HEK293 (cell line): ENCODE measurements around the gene PDGFB.

ENCODE experiments used
- CTCF ChIA-PET: fragments of 350-600 bp; formaldehyde crosslinking; extraction: SDS; loops from one replicate; lab custom pipeline; 2021; ENCODE audit warnings: antibody characterized with exemption; lab: Yijun Ruan, JAX
- POLR2A ChIA-PET: fragments of 300-600 bp; formaldehyde crosslinking; extraction: SDS; loops from one replicate; lab custom pipeline; 2020; ENCODE audit warnings: antibody characterized with exemption, inconsistent platforms; lab: Yijun Ruan, JAX
- H3K27ac ChIP-seq: fragments of 200-500 bp; sonication (Bioruptor generic); 2 replicates; pipeline ENCODE4 v1.5.1; 2014; ENCODE audit warnings: low read depth, low read length, control low read depth, inconsistent platforms; ENCODE audit errors: extremely low read depth
- H3K36me3 ChIP-seq, 2 experiments: fragments of 200-500 bp in 1 of 2; sonication (Bioruptor generic) in 1 of 2; 1 replicate in 1 of 2; 2 replicates in 1 of 2; pipeline ENCODE4 v1.5.1; 2014 to 2017; ENCODE audit warnings: inconsistent platforms in 2 of 2, low read length in 2 of 2; ENCODE audit not compliant: control insufficient read depth in 2 of 2, insufficient read depth in 1 of 2
- H3K4me1 ChIP-seq: fragments of 200-500 bp; sonication (Bioruptor generic); 2 replicates; pipeline ENCODE4 v1.5.1; 2014; ENCODE audit warnings: mild to moderate bottlenecking, low read length, inconsistent platforms; ENCODE audit not compliant: control insufficient read depth, insufficient read depth
- H3K4me3 ChIP-seq: 2 replicates; pipeline ENCODE4 v1.5.1; 2011; ENCODE audit warnings: low read depth, mild to moderate bottlenecking, control low read depth, low read length, moderate library complexity
- H3K9me3 ChIP-seq: fragments of 200-500 bp; sonication (Bioruptor generic); 2 replicates; pipeline ENCODE4 v1.5.1; 2014; ENCODE audit warnings: low read depth, low read length, inconsistent platforms; ENCODE audit not compliant: control insufficient read depth, insufficient read depth
- EGR2 ChIP-seq: fragments of 450-650 bp; formaldehyde crosslinking; IDR thresholded peaks from 2 replicates; pipeline ENCODE4 v1.5.1; 2016; ENCODE audit warnings: low read depth, missing biosample characterization, missing genetic modification characterization
- KLF10 ChIP-seq: fragments of 450-650 bp; IDR thresholded peaks from 2 replicates; pipeline ENCODE4 v1.5.1; 2018; ENCODE audit warnings: missing biosample characterization, mild to moderate bottlenecking, missing genetic modification characterization
- KLF9 ChIP-seq: fragments of 450-650 bp; formaldehyde crosslinking; IDR thresholded peaks from 2 replicates; pipeline ENCODE4 v1.5.1; 2016; ENCODE audit warnings: missing biosample characterization, missing genetic modification characterization, low read depth
- ZBTB48 ChIP-seq: fragments of 450-650 bp; formaldehyde crosslinking; IDR thresholded peaks from 2 replicates; pipeline ENCODE4 v1.5.1; 2016; ENCODE audit warnings: missing biosample characterization, missing genetic modification characterization
- ZEB2 ChIP-seq: fragments of 450-650 bp; formaldehyde crosslinking; IDR thresholded peaks from 2 replicates; pipeline ENCODE4 v1.5.1; 2016; ENCODE audit warnings: missing biosample characterization, missing genetic modification characterization
- ZNF10 ChIP-seq: fragments of 450-650 bp; formaldehyde crosslinking; IDR thresholded peaks from 2 replicates; pipeline ENCODE4 v1.5.1; 2017; ENCODE audit warnings: missing biosample characterization, missing genetic modification characterization
- ZNF184 ChIP-seq: fragments of 450-650 bp; IDR thresholded peaks from 2 replicates; pipeline ENCODE4 v1.5.1; 2018; ENCODE audit warnings: missing biosample characterization, mild to moderate bottlenecking, missing genetic modification characterization
- ZNF19 ChIP-seq: fragments of 450-650 bp; formaldehyde crosslinking; IDR thresholded peaks from 2 replicates; pipeline ENCODE4; 2016; ENCODE audit warnings: missing biosample characterization, missing genetic modification characterization, low read depth
- ZNF664 ChIP-seq: fragments of 450-650 bp; formaldehyde crosslinking; IDR thresholded peaks from 2 replicates; pipeline ENCODE4 v1.5.1; 2016; ENCODE audit warnings: missing biosample characterization, missing genetic modification characterization
- ZNF747 ChIP-seq: fragments of 450-650 bp; formaldehyde crosslinking; IDR thresholded peaks from 2 replicates; pipeline ENCODE4 v1.5.1; 2016; ENCODE audit warnings: missing biosample characterization, missing genetic modification characterization
- ZNF768 ChIP-seq: fragments of 450-650 bp; formaldehyde crosslinking; IDR thresholded peaks from 2 replicates; pipeline ENCODE4 v1.5.1; 2018; ENCODE audit warnings: missing biosample characterization, mild to moderate bottlenecking, missing genetic modification characterization
- ZNF776 ChIP-seq: fragments of 450-650 bp; formaldehyde crosslinking; IDR thresholded peaks from 2 replicates; pipeline ENCODE4 v1.5.0; 2017; ENCODE audit warnings: missing biosample characterization, missing genetic modification characterization, borderline replicate concordance
- ZNF830 ChIP-seq: fragments of 450-650 bp; IDR thresholded peaks from 2 replicates; pipeline ENCODE4 v1.5.0; 2018; ENCODE audit warnings: missing biosample characterization, missing genetic modification characterization, low read depth, mild to moderate bottlenecking, moderate library complexity
- ZSCAN16 ChIP-seq: fragments of 450-650 bp; formaldehyde crosslinking; IDR thresholded peaks from 2 replicates; pipeline ENCODE4 v1.5.1; 2016; ENCODE audit warnings: missing biosample characterization, missing genetic modification characterization
- TF ChIP-seq, protein P1 (sequence below): fragments of 450-650 bp; formaldehyde crosslinking; optimal IDR thresholded peaks from 2 replicates; pipeline ENCODE3; 2016; ENCODE audit warnings: missing biosample characterization, mild to moderate bottlenecking, missing genetic modification characterization
- TF ChIP-seq, protein P2 (sequence below): fragments of 450-650 bp; formaldehyde crosslinking; IDR thresholded peaks from 2 replicates; pipeline ENCODE4 v1.5.1; 2016; ENCODE audit warnings: missing biosample characterization, missing genetic modification characterization, borderline replicate concordance
- TF ChIP-seq, protein P3 (sequence below): fragments of 450-650 bp; formaldehyde crosslinking; IDR thresholded peaks from 2 replicates; pipeline ENCODE4 v1.5.1; 2016; ENCODE audit warnings: missing biosample characterization, missing genetic modification characterization, low read depth
- TF ChIP-seq, protein P4 (sequence below): fragments of 450-650 bp; formaldehyde crosslinking; IDR thresholded peaks from 2 replicates; pipeline ENCODE4 v1.5.1; 2016; ENCODE audit warnings: missing biosample characterization, missing genetic modification characterization
- TF ChIP-seq, protein P5 (sequence below): fragments of 450-650 bp; formaldehyde crosslinking; IDR thresholded peaks from 2 replicates; pipeline ENCODE4 v1.5.0; 2017; ENCODE audit warnings: missing biosample characterization, missing genetic modification characterization, borderline replicate concordance
- TF ChIP-seq, protein P6 (sequence below): fragments of 450-650 bp; formaldehyde crosslinking; IDR thresholded peaks from 2 replicates; pipeline ENCODE4 v1.5.1; 2016; ENCODE audit warnings: missing biosample characterization, missing genetic modification characterization

Gene PDGFB

DNA sequence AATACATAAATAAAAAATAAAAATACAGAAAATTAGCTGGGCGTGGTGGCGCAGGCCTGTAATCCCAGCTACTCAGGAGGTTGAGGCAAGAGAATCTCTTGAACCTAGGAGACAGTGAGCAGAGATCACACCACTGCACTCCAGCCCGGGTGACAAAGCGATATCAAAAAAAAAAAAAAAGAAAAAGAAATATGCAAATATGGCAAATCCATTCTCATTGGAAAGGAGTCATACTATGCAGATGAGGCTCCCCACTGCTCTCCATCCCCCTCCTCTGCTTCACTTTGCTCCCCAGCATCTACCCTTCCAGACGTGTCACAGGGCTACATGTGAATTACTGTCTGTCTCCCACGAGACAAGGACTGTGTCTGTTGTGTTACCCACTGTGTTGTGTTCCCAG is 36.3 kb upstream of the PDGFB start:
- POLR2A ChIA-PET: no interaction called here
- Histone ChIP-seq H3K36me3 (no peaks in the 10 kb centered on the region), H3K4me3 (no peak overlapping the region), H3K27ac (no peak overlapping the region), H3K9me3 (no peaks in the 10 kb centered on the region), H3K4me1 (no peaks in the 10 kb centered on the region; the same call in 1 of the 2 replicates)
- CTCF ChIA-PET: interaction anchor here (0.7 to 1.4 kb wide), 3 partner anchors 10 to 511 kb away, joined by 3 read pairs; no protein-coding TSS in a partner anchor
- TF ChIP-seq ZEB2 (tag by site-specific recombination) (no peak), ZSCAN16 (tag by site-specific recombination) (no peak), ZNF768 (tag by site-specific recombination) (no peak)

DNA sequence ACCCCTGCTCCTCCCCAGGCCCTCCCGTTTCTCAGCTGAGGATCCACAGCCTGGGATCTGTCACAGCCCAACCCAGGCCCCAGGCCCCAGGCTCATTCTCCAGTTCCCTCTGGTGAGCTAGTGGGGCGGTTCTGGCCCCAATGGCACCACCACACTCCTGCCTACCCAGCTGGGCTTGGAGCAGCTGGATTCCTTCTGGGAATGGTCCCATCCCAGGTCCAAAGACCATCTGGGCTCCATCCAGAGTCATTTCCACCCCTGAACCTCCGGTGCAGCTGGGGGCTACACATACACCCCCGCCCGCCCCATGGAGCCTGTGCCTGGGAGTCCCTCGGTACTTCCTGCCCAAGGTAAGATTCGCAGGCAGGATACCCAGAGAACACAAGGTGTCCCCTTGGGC is 35.5 kb upstream of the PDGFB start:
- H3K4me1 ChIP-seq: no peaks in the 10 kb centered on the region; the same call in 1 of the 2 replicates
- no peak overlapping the region for H3K27ac ChIP-seq
- H3K4me3 ChIP-seq: no peak overlapping the region
- POLR2A ChIA-PET: interaction anchor here (0.8 to 1.0 kb wide), 2 partner anchors 27 to 40 kb away, joined by 4 read pairs; no protein-coding TSS in a partner anchor
- no peak for TF ChIP-seq KLF10
- TF ChIP-seq, protein P1, sequence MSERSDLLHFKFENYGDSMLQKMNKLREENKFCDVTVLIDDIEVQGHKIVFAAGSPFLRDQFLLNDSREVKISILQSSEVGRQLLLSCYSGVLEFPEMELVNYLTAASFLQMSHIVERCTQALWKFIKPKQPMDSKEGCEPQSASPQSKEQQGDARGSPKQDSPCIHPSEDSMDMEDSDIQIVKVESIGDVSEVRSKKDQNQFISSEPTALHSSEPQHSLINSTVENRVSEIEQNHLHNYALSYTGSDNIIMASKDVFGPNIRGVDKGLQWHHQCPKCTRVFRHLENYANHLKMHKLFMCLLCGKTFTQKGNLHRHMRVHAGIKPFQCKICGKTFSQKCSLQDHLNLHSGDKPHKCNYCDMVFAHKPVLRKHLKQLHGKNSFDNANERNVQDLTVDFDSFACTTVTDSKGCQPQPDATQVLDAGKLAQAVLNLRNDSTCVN (tag by site-specific recombination): no peak
- no peak for TF ChIP-seq ZNF184
- TF ChIP-seq ZNF664 (tag by site-specific recombination): no peak
- TF ChIP-seq KLF9 (tag by site-specific recombination): no peak
- TF ChIP-seq, protein P2, sequence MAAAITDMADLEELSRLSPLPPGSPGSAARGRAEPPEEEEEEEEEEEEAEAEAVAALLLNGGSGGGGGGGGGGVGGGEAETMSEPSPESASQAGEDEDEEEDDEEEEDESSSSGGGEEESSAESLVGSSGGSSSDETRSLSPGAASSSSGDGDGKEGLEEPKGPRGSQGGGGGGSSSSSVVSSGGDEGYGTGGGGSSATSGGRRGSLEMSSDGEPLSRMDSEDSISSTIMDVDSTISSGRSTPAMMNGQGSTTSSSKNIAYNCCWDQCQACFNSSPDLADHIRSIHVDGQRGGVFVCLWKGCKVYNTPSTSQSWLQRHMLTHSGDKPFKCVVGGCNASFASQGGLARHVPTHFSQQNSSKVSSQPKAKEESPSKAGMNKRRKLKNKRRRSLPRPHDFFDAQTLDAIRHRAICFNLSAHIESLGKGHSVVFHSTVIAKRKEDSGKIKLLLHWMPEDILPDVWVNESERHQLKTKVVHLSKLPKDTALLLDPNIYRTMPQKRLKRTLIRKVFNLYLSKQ (tag by site-specific recombination): no peak
- TF ChIP-seq, protein P3, sequence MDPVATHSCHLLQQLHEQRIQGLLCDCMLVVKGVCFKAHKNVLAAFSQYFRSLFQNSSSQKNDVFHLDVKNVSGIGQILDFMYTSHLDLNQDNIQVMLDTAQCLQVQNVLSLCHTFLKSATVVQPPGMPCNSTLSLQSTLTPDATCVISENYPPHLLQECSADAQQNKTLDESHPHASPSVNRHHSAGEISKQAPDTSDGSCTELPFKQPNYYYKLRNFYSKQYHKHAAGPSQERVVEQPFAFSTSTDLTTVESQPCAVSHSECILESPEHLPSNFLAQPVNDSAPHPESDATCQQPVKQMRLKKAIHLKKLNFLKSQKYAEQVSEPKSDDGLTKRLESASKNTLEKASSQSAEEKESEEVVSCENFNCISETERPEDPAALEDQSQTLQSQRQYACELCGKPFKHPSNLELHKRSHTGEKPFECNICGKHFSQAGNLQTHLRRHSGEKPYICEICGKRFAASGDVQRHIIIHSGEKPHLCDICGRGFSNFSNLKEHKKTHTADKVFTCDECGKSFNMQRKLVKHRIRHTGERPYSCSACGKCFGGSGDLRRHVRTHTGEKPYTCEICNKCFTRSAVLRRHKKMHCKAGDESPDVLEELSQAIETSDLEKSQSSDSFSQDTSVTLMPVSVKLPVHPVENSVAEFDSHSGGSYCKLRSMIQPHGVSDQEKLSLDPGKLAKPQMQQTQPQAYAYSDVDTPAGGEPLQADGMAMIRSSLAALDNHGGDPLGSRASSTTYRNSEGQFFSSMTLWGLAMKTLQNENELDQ: no peak
- no peak for TF ChIP-seq ZNF830 (tag by site-specific recombination)
- TF ChIP-seq, protein P4, sequence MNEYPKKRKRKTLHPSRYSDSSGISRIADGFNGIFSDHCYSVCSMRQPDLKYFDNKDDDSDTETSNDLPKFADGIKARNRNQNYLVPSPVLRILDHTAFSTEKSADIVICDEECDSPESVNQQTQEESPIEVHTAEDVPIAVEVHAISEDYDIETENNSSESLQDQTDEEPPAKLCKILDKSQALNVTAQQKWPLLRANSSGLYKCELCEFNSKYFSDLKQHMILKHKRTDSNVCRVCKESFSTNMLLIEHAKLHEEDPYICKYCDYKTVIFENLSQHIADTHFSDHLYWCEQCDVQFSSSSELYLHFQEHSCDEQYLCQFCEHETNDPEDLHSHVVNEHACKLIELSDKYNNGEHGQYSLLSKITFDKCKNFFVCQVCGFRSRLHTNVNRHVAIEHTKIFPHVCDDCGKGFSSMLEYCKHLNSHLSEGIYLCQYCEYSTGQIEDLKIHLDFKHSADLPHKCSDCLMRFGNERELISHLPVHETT: no peak
- TF ChIP-seq, protein P5, sequence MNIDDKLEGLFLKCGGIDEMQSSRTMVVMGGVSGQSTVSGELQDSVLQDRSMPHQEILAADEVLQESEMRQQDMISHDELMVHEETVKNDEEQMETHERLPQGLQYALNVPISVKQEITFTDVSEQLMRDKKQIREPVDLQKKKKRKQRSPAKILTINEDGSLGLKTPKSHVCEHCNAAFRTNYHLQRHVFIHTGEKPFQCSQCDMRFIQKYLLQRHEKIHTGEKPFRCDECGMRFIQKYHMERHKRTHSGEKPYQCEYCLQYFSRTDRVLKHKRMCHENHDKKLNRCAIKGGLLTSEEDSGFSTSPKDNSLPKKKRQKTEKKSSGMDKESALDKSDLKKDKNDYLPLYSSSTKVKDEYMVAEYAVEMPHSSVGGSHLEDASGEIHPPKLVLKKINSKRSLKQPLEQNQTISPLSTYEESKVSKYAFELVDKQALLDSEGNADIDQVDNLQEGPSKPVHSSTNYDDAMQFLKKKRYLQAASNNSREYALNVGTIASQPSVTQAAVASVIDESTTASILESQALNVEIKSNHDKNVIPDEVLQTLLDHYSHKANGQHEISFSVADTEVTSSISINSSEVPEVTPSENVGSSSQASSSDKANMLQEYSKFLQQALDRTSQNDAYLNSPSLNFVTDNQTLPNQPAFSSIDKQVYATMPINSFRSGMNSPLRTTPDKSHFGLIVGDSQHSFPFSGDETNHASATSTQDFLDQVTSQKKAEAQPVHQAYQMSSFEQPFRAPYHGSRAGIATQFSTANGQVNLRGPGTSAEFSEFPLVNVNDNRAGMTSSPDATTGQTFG: no peak
- no peak for TF ChIP-seq EGR2 (tag by site-specific recombination)
- TF ChIP-seq ZNF19 (tag by site-specific recombination): no peak
- no peak for TF ChIP-seq ZNF10 (tag by site-specific recombination)
- no peak for TF ChIP-seq ZNF776 (tag by site-specific recombination)
- TF ChIP-seq ZBTB48 (tag by site-specific recombination): no peak
- TF ChIP-seq ZNF747 (tag by site-specific recombination): no peak
- TF ChIP-seq, protein P6, sequence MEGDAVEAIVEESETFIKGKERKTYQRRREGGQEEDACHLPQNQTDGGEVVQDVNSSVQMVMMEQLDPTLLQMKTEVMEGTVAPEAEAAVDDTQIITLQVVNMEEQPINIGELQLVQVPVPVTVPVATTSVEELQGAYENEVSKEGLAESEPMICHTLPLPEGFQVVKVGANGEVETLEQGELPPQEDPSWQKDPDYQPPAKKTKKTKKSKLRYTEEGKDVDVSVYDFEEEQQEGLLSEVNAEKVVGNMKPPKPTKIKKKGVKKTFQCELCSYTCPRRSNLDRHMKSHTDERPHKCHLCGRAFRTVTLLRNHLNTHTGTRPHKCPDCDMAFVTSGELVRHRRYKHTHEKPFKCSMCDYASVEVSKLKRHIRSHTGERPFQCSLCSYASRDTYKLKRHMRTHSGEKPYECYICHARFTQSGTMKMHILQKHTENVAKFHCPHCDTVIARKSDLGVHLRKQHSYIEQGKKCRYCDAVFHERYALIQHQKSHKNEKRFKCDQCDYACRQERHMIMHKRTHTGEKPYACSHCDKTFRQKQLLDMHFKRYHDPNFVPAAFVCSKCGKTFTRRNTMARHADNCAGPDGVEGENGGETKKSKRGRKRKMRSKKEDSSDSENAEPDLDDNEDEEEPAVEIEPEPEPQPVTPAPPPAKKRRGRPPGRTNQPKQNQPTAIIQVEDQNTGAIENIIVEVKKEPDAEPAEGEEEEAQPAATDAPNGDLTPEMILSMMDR (tag by site-specific recombination): no peak
- TF ChIP-seq, all 188 proteins: peak for 0
- no peaks in the 10 kb centered on the region for H3K36me3 ChIP-seq
- no peaks in the 10 kb centered on the region for H3K9me3 ChIP-seq
- CTCF ChIA-PET: interaction anchor here (1.4 kb wide), 1 partner anchor 307 kb away, joined by 3 read pairs; no protein-coding TSS in a partner anchor
